Chondrocyte (in vitro differentiated cells): ENCODE data around the gene FCN3. TPM values are rescaled to one million over a fixed set of nuclear protein-coding genes. Genes with fewer than 3 reads are reported as not detected.
A peak's percentile ranks its signal among the peaks of the same experiment; 100 is the strongest.

Experiments used
- DNase-seq: peaks from one replicate; pipeline ENCODE4 v3.0.0; 2021; ENCODE audit warnings: mixed read lengths, low spot score
- H3K27ac Mint-ChIP-seq: one replicate; pipeline ENCODE4 v1.8.0; 2021; ENCODE audit warnings: mild to moderate bottlenecking, moderate library complexity, mixed read lengths; ENCODE audit not compliant: unreplicated experiment
- H3K27me3 Mint-ChIP-seq: 2 replicates; pipeline ENCODE4 v1.8.0; 2021; ENCODE audit warnings: low read depth, mixed read lengths
- H3K36me3 Mint-ChIP-seq: 2 replicates; pipeline ENCODE4 v1.8.0; 2021; ENCODE audit warnings: low read depth, mixed read lengths
- H3K4me1 Mint-ChIP-seq: 2 replicates; pipeline ENCODE4 v1.8.0; 2021; ENCODE audit warnings: low read depth, mild to moderate bottlenecking, mixed read lengths
- H3K4me3 Mint-ChIP-seq: one replicate; pipeline ENCODE4 v1.8.0; 2021; ENCODE audit warnings: mild to moderate bottlenecking, moderate library complexity, mixed read lengths; ENCODE audit not compliant: unreplicated experiment
- H3K9me3 Mint-ChIP-seq: 2 replicates; pipeline ENCODE4 v1.8.0; 2021; ENCODE audit warnings: low read depth, mixed read lengths
- total RNA-seq: library from RNA; stranded (reverse); gene quantifications from 3 replicates; pipeline ENCODE4 v1.2.1, GENCODE V29; 2021
- TF ChIP-seq, protein P1 (sequence below): fragments of 200-600 bp; sonication (generic); IDR thresholded peaks from 2 replicates; pipeline ENCODE4 v1.5.0; 2021; ENCODE audit warnings: antibody characterized with exemption, mild to moderate bottlenecking, moderate library complexity

The FCN3 gene
- total RNA-seq, 1 donor from 2014 or later = not detected

DNA sequence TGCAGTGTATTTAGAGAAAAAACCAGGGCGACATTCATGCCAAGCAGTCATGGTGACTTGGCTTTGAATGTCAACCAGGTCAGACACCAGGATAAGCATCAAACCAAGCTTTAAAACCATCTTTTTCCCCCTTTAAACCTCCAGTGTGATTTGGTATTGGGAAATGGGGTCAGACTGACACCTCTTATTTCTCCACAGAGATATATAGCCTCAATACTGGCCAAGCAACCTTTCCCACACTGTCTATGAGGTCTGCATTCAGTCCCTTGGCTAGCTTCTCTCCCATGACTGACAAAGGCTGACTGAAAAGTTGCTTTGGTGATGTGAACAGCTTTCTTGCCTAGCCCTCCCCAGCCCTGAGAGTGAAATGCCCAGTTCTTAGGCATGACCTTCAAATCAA is 39.5 kb upstream of the FCN3 start:
- H3K4me1 Mint-ChIP-seq = peaks cover 22% of the 10 kb centered on the region
- H3K9me3 Mint-ChIP-seq = no peaks in the 10 kb centered on the region
- no peak overlapping the region for H3K4me3 Mint-ChIP-seq
- no peak for DNase-seq
- peaks cover 37% of the 10 kb centered on the region for H3K36me3 Mint-ChIP-seq
- no peaks in the 10 kb centered on the region for H3K27me3 Mint-ChIP-seq
- no peak overlapping the region for H3K27ac Mint-ChIP-seq
- TF ChIP-seq, protein P1, sequence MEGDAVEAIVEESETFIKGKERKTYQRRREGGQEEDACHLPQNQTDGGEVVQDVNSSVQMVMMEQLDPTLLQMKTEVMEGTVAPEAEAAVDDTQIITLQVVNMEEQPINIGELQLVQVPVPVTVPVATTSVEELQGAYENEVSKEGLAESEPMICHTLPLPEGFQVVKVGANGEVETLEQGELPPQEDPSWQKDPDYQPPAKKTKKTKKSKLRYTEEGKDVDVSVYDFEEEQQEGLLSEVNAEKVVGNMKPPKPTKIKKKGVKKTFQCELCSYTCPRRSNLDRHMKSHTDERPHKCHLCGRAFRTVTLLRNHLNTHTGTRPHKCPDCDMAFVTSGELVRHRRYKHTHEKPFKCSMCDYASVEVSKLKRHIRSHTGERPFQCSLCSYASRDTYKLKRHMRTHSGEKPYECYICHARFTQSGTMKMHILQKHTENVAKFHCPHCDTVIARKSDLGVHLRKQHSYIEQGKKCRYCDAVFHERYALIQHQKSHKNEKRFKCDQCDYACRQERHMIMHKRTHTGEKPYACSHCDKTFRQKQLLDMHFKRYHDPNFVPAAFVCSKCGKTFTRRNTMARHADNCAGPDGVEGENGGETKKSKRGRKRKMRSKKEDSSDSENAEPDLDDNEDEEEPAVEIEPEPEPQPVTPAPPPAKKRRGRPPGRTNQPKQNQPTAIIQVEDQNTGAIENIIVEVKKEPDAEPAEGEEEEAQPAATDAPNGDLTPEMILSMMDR = no peak

DNA sequence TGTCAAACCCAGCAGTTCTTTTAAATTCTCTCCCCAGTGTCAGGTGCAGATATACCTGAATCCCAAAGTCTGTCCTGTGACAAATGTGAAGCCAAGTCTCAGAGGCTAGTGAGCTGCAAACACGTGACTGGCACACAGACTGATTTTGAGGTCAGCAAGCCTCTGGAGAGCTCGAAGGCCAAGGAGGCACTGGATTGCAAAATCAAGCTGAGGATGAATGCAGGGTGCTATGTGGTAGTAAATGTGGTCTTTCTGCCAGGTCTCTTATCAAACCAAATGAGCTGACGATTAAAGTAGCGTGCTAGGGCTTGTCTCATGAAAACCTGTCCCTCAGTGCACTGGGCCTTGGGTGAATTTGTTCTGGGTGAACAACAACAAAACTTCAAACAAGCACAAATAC is 38.4 kb upstream of the FCN3 start:
- peaks cover 45% of the 10 kb centered on the region for H3K36me3 Mint-ChIP-seq
- no peak overlapping the region for H3K27ac Mint-ChIP-seq
- TF ChIP-seq, protein P1 = no peak
- no peak for DNase-seq
- peaks cover 11% of the 10 kb centered on the region for H3K4me1 Mint-ChIP-seq
- no peaks in the 10 kb centered on the region for H3K27me3 Mint-ChIP-seq
- no peaks in the 10 kb centered on the region for H3K9me3 Mint-ChIP-seq
- H3K4me3 Mint-ChIP-seq = no peak overlapping the region

DNA sequence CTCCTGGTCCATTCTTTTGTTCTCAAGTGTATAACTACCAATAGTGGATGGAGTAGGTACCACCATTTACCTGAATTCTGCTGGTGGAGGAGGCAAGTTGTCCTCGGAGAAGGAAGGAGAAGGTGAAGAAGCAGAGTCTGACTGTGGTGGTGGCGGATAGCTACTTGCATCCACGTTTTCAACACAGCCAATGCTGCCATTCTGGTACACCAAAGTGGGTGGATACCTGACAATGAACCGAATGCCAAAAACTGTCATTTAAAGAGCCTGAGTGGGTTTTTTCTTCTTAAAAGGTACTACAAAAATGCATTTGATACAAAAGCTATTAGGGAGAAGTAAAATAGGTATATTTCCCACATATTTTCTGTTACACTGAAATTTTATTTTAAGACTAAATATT is 37.9 kb upstream of the FCN3 start:
- no peak overlapping the region for H3K27ac Mint-ChIP-seq
- DNase-seq = no peak
- no peaks in the 10 kb centered on the region for H3K27me3 Mint-ChIP-seq
- peaks cover 6% of the 10 kb centered on the region for H3K4me1 Mint-ChIP-seq
- H3K36me3 Mint-ChIP-seq = peaks cover 48% of the 10 kb centered on the region
- TF ChIP-seq, protein P1 = no peak
- no peaks in the 10 kb centered on the region for H3K9me3 Mint-ChIP-seq
- no peak overlapping the region for H3K4me3 Mint-ChIP-seq

DNA sequence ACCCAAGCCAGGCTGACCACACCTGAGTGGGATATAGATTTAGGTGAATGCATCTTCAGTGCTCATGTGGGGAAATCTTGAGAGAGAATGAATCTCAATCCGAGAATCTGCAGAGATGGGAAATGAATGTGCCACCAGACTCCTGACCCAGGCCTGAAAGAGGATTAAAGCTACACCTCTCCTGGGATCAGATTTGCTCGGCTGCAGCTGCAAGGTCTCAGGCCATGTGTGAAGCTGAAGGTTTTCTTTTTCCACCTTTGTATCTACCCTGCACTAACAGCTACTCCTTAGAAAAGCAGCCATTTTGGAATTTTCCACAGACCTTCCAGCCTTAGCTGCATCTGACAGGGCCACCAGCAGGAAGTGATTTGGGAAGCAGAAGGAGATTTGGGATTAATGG is 36.1 kb upstream of the FCN3 start:
- Mint-ChIP-seq H3K4me1 (peaks cover 12% of the 10 kb centered on the region), H3K4me3 (no peak overlapping the region), H3K36me3 (peaks cover 45% of the 10 kb centered on the region), H3K27ac (peak overlapping the region; percentile 9), H3K27me3 (no peaks in the 10 kb centered on the region), H3K9me3 (no peaks in the 10 kb centered on the region)
- TF ChIP-seq, protein P1 = no peak
- DNase-seq = no peak

DNA sequence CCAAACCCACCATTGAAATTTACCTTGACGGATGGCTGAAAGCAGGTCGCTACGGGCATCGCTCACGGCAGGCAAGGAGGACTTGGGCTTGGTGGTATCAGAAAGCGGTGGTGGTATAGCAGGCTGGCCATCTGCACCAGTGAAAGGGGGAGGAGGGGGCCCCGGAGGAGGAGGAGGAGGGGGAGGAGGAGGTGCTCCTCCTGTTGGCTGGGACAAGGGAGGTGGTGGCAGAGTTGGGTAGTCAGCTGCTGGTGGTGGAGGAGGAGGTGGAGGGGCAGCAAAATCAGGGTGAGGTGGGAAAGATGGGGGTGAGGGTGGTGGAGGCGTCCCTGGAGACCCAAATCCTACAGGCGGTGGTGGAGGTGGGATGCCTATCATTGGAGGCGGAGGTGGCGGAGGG is 35.0 kb upstream of the FCN3 start:
- Mint-ChIP-seq H3K36me3 (peaks cover 36% of the 10 kb centered on the region), H3K4me3 (no peak overlapping the region)
- TF ChIP-seq, protein P1 = no peak

More for the DNA sequence above, 35.0 kb upstream of the FCN3 start:
- no peak for DNase-seq
- no peaks in the 10 kb centered on the region for H3K27me3 Mint-ChIP-seq
- H3K27ac Mint-ChIP-seq = no peak overlapping the region
- no peaks in the 10 kb centered on the region for H3K9me3 Mint-ChIP-seq
- peaks cover 23% of the 10 kb centered on the region for H3K4me1 Mint-ChIP-seq
